ENCODE results near the gene ZNF141.
"Not testable (repeated sequence)": the region's sequence is repeated elsewhere in the genome, so short reads cannot be mapped to it uniquely, and the experiment has no call there.

The ZNF141 gene

GRCh38 chr4:385934-386707, 48.5 kb downstream of the ZNF141 start:
- no peak for DNase-seq (ENCODE audit: low read depth)

- no peak for DNase-seq (ENCODE audit: low read depth)
Measured at GRCh38 chr4:386708-387105, 49.1 kb downstream of the ZNF141 start.

GRCh38 chr4:404006-404405, 66.4 kb downstream of the ZNF141 start:
- no peak for DNase-seq (ENCODE audit: low read depth)

GRCh38 chr4:408321-408720, 70.7 kb downstream of the ZNF141 start:
- not testable (repeated sequence) for DNase-seq (ENCODE audit: low read depth)

DNA sequence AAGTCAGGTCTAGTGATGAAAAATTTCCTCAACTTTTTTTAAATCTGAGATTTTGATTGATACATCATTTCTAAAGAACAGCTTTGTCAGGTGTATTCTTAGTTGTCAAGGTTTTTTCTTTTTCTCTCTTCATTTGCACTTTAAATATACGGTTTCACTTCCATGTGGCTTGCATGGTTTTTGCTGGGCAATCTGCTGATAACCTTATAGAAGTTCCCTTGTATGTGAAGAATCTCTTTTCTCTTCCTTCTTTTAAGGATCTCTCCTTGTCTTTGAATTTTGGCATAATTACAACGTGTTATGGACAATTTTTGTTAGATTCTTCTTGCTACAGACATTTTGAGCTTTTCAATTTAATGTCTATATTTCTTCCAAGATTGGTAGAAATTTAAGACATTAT, 85.0 kb downstream of the ZNF141 start:
- no peak for DNase-seq (ENCODE audit: low read depth)
